Measurements from ENCODE around the gene FNDC3B. TPM values are rescaled to one million over a fixed set of nuclear protein-coding genes. Genes with fewer than 3 reads are reported as not detected.

FNDC3B gene
- total RNA-seq, 1 donor = 221 TPM

- TF ChIP-seq CTCF (IDR thresholded peaks at IDR 0.05; ENCODE audit: insufficient read depth, low read depth, low read length) = no peak
- no peak overlapping the region for H3K4me3 ChIP-seq (ENCODE audit: low read depth, low read length)
- no peak for DNase-seq (ENCODE audit: low read depth)
These were observed 409.5 kb downstream of the FNDC3B start for GRCh38 chr3:172448661-172449465.

- DNase-seq (ENCODE audit: low read depth) = peak; percentile 35
These were observed 410.2 kb downstream of the FNDC3B start for GRCh38 chr3:172449466-172450149.

More at GRCh38 chr3:172449466-172450149, 410.2 kb downstream of the FNDC3B start:
- H3K4me3 ChIP-seq (ENCODE audit: low read depth, low read length) = no peak overlapping the region
- no peak for TF ChIP-seq CTCF (IDR thresholded peaks at IDR 0.05; ENCODE audit: insufficient read depth, low read depth, low read length)

Small RNA genes lying within 50 kb of the gene (small RNA-seq; reads per million reads assigned to genes)
- gene RN7SL141P = not detected

Other genes starting within 250 kb of the FNDC3B start
- 18.0 and 19.4 TPM in 2 replicates for gene PLD1, start 229.1 kb upstream of the FNDC3B start, total RNA-seq
- not detected in 2 replicates for gene TMEM212, start 196.2 kb upstream of the FNDC3B start, total RNA-seq